GM12872 (cell line): ENCODE measurements around the gene DOLPP1.

ENCODE experiments used
- CTCF ChIP-seq: IDR thresholded peaks from 3 replicates; pipeline ENCODE4 v1.5.1; 2011; ENCODE audit warnings: low read depth, mild to moderate bottlenecking, low read length, moderate library complexity; ENCODE audit not compliant: insufficient read depth

The DOLPP1 gene

DNA sequence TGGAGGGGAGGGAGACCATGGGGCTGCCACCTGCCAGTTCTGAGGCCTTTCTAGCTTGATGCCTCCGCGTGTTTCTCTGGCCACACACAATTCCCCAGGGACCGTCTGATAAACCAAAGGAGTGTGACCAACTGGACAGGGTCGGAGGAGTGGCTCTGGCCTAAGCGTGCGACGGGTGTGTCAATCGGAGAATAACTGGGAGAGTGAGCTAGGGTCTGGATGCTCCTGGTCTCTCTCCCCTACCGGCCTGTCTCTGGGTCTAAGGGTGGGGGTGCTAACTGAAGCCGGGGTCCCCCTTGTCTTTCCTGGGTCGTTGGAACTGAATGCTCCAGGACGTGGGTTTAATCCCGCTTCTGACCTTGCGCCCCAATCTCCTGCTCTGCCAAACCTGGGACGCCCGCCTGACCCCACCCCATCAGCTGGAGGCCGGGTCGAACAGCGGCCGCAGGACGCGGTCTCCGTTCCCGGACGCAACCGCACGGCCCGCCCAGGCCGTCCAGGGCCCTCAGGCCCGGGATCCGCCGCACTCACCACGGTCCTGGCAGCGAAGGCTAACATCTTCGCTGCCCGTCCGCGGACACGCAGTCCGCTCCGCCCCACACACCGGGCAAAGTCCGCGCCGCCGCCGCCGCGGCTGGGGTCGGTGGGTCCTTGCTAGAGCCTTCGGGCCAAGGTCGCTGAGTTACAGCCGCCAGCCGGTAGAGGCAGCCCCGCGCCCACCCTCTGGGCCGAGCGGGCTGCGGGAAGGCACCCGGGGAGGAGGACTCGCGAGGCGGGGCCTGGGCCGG is 29.2 kb downstream of the DOLPP1 start:
- TF ChIP-seq CTCF, result no peak

DNA sequence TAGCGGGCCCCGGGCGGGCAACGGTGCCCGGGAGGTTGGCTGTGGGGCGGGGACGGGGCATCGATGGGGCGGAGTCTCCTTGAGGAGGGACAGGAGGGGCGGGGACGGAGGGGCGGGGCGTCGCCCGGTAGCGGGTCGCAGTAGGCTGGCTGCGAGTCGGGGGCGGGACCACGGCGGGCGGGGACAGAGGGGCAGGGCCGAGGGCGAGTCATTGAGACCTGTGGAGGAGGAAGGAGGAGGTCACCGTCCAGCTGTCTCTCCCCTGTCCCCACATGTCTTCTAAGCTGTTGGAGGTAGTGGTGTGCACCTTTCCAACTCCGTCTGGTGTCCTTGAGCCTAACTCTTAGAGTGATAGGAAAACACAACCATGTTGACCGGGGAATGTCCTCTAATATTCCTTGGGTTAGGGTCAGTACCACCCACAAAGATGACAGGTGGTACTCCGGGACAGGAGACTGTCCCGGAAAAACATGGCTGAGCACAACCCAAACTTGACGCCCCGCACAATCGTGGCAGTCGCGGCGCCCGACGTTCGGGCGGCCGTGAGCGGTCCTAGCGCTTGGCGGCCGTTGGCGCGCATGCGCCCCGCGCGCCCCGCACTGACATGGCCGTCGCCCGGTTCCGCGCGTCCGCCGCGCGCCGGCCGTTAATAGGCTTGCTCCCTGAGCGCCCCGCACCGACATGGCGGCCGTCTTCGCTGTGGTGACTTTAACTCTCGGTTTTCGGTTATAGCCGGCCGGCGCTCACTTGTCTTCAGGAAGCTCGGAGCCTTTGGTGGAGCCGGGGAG is 30.0 kb downstream of the DOLPP1 start, which contains the start of the genes CRAT and PTPA:
CRAT (minus strand) TSS at position 54 of the 788 bp plus-strand sequence. CDS start 284 bp downstream, outside the sequence.
PTPA (plus strand) TSS at position 676 of the 788 bp plus-strand sequence. CDS start 186 bp downstream, outside the sequence.
- TF ChIP-seq CTCF, result no peak

- TF ChIP-seq CTCF, result no peak
Measured at GRCh38 chr9:129111528-129112151, 30.7 kb downstream of the DOLPP1 start.

- no peak for TF ChIP-seq CTCF
Measured at GRCh38 chr9:129113645-129114304, 32.9 kb downstream of the DOLPP1 start.

GRCh38 chr9:129118799-129119198 is 37.9 kb downstream of the DOLPP1 start:
- no peak for TF ChIP-seq CTCF

GRCh38 chr9:129121483-129121882 is 40.6 kb downstream of the DOLPP1 start:
- TF ChIP-seq CTCF, result no peak
